NCI-H446 (cell line): ENCODE data around the gene PLEKHG4B.
"Not testable (repeated sequence)": the region's sequence is repeated elsewhere in the genome, so short reads cannot be mapped to it uniquely, and the experiment has no call there.

Source experiments
- DNase-seq, 2 experiments: peaks; one replicate each; lab custom pipeline; 2025; lab: John Stamatoyannopoulos, UW

The PLEKHG4B gene

GRCh38 chr5:187617-188451 is 95.9 kb downstream of the PLEKHG4B start:
- DNase-seq = no peak

DNA sequence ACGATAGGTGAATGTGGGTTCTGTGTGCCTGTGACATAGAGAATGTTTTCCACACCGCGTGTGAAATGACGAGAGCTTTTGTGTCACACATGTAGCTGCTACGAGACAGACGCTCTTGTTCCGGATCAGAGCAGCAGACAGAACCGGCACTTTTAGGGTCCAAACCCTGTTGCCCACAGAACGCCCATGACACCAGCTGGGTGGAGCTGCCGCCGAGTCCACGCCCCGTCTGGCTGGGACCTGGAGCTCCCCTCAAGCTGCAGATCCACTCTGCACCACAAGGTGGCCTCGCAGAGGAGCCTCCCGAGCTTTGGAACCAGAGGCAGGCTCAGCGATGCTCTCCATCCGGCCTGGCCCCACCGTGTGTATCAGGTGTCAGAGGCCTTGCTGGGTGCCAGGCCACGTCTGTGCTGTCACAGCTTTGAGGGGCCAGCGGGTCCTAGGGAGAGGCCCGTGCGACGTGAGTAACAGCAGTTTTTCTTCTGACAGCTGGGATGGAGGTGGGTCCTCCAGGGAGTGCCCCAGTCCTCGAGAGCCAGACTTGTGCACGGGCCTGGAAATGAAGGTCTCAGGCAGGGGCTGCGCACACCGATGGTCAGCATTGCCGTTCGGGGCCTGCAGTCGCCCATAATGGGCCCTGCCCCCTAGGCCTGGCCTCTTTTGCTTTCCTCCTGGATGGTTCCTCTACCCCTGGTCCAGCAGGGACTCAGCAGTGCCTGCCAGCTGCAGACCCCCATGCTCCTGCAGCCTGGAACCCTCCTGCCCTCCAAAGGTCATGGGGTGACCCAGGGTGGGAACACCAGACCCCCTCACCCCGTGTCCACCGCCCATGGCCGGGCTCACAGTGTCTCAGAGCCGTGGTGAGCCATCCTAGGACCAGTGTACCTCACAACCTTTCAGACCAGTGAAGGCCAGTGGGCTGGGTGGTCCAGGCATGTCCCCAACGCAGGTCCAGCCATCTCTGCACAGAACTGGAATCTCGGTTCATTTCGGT is 96.8 kb downstream of the PLEKHG4B start:
- DNase-seq = peak; percentile 84 to 97

DNA sequence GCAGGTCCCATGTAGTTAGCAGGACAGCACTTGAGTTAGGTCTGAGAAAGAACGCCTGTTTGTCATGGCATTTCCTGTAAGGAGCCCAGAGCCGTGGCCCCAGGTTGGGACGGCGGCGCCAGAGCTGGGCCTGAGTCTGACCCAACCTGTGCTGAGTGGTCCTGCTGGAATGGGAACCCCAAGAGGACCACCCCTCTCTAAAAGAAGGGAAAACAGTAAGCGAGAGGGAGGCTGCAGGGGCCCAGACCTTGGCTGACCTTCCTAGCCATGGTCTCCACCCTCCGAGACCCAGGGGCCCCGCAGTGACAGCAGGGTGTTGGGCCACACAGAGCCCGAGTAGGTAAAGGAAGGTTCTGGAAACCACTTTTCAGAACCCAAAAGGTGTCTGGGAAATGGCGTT is 97.5 kb downstream of the PLEKHG4B start:
- no peak for DNase-seq

DNA sequence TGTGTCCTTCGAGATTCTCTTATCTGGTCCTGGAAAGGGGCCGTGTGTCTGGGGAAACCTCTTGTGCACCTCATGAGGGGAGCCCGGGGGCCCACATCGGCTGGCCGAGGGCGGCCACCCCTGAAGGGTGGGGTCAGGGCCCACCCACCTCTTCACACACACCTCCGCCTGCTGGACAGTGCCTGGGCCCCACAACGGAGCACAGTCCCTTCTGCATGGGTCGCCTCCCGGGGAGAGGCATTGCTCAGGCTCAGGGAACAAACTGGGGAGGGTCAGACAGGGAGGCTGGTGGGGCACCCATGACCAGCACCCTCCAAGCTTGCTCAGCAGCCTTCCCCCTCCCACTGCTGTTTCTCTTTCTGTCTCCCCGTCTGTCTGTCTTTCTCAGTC is 98.0 kb downstream of the PLEKHG4B start:
- no peak for DNase-seq

GRCh38 chr5:190366-191035 is 98.5 kb downstream of the PLEKHG4B start:
- no peak for DNase-seq

DNA sequence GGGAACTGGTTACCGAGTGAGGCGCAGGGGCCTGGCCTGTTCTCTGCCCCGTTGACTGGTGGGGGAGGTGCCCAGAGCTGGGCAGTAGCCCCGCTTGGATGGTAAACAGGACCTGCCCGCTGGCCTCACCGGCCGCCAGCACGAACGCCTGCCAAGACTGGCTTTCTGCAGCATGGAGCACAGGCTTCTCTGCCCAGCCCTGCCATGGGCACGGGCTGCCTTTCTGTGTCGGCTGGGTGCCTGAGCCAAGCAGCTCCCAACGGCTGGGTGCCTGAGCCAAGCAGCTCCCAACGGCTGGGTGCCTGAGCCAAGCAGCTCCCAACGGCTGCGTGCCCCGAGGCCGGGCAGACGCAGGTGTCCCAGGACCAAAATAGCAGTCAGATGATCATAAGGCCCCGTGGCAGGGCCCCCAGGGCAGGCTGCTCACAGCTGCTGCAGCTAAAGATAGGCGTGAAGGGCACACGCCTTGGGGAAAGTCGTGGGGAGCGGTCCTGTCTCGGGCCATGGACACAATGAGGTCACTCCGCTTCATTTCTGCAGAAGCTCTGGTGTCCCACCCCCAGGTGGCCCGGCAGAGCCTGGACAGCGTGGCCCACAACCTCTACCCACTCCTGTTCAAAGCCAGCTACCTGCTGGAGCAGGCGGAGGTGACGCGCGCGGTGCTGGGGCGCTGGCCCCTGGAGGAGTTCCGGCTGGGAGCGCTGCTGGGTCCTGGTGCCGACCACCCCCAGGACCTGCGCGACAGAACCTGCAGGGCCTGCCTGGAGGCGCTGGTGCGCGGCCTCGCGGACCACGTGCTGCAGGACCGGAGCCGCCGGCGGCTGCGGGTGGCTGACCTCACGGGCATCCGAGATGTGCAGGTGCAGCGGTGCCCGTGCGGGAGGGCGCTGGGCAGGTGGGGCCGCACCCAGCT is 99.3 kb downstream of the PLEKHG4B start, which contains the start of gene LRRC14B:
Gene LRRC14B, plus strand, starts transcription at position 460 of the 913 bp plus-strand sequence. Its CDS starts 44 bp downstream, at position 504.
- DNase-seq = peak in 1 of 2 experiments; percentile 84

GRCh38 chr5:191949-192690 is 100.2 kb downstream of the PLEKHG4B start:
- DNase-seq = no peak

DNA sequence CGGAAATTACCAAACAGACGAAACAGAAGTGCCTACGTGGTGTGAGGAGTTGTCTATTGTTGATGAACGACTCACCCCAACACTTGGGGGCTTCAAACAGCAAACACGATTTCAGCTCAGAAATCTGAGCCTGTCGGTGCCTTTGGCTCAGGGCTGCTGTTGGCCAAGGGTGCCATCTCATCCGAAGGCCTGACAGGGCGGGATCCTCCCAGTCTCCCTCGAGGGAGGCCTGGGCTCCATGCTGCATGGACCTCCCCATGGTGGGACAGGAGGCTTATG is 100.7 kb downstream of the PLEKHG4B start:
- no peak for DNase-seq

DNA sequence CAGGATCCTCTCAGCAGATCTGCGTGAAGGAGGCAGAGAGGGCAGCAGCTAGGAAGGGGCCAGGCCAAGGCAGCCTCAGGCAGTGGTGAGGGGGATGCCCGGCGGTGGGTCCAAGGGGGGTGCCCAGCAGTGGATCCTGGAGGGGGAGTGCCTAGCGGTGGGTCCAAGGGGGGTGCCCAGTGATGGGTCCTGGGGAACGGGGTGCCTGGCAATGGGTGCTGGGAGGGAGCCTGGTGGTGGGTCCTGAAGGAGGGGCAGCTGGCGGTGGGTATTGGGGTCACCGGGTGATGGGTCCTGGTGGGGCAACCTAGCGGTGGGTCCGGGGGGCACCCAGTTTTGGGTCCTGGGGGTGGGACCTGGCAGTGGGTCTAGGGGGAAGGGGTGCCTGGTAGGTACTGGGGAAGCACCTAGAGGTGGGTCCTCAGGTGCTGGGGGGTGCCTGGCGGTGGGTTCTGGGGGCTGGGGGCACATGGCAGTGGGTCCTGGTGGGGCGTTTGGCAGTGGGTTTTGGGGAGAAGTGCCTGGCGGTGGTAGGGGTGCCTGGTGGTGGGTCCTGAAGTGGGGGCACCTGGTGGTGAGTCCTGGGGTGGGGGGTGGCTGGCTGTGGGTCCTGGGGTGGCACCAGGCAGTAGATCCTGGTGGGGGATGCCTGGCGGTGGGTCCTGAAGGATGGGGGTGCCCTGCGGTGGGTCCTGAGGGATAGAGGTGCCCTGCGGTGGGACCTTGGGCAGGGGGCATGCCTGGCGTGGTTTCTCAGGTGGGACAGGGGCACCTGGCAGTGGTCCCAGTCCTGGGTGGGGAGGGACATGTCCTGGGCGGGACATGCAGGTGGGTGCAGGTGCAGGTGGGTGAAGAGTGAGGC is 101.2 kb downstream of the PLEKHG4B start:
- DNase-seq = no peak

- no peak for DNase-seq
These were observed 102.1 kb downstream of the PLEKHG4B start for GRCh38 chr5:194102-194501.

GRCh38 chr5:194603-195209 is 102.7 kb downstream of the PLEKHG4B start:
- no peak for DNase-seq

- no peak for DNase-seq
These were observed 103.6 kb downstream of the PLEKHG4B start for GRCh38 chr5:195401-196160.

- no peak for DNase-seq
These were observed 104.4 kb downstream of the PLEKHG4B start for GRCh38 chr5:196350-196749.

DNA sequence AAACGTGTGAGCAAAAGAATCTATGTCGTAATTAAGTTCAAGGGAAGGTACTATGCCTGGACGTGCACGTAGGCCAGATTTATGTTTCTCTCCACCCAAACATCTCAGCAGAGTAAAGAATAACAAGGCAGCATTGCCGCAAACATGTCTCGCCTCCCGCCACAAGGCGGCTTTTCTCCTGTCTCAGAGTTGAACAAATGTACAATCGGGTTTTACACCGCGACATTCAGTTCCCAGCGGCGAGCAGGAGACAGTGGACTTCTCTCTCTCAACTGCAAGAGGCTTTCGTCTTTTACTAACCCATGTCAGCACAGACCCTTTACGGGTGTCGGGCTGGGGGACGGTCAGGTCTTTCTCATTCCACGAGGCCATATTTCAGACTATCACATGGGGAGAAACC is 105.1 kb downstream of the PLEKHG4B start:
- DNase-seq = not testable (repeated sequence)

GRCh38 chr5:197892-198489 is 106.0 kb downstream of the PLEKHG4B start:
- DNase-seq = no peak

DNA sequence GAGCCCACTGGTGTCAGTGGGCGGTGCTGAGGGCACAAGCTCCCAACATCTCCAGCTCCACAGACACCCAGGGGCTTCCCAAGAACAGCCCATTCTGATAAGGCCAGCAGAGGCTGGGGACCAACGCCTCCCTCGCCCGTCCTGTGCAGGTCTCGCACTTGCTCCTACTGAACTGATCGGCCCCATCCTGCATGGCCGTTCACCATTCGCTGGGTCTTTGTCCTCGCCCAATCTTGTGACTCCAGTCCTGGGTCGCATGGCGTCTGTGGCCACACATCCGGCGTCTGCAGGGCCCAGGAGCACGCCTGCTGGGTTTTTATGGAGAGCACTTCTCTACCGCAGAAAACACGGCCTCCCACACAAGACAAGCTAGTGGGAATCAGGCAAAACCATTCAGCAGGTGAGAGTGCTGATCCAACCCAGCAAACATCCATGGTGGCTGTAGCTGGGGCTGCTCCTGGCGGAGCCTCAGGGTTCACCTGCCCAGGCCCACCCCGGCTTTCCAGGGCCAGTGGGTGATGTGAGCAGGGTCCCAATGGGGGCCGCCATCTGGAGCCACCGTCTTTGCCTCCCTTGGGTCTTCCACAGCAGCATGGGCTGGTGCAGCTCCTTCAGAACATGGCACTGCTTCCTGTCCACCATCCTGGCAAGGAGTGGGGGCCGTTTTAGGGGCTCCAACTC is 106.7 kb downstream of the PLEKHG4B start:
- DNase-seq = no peak

DNA sequence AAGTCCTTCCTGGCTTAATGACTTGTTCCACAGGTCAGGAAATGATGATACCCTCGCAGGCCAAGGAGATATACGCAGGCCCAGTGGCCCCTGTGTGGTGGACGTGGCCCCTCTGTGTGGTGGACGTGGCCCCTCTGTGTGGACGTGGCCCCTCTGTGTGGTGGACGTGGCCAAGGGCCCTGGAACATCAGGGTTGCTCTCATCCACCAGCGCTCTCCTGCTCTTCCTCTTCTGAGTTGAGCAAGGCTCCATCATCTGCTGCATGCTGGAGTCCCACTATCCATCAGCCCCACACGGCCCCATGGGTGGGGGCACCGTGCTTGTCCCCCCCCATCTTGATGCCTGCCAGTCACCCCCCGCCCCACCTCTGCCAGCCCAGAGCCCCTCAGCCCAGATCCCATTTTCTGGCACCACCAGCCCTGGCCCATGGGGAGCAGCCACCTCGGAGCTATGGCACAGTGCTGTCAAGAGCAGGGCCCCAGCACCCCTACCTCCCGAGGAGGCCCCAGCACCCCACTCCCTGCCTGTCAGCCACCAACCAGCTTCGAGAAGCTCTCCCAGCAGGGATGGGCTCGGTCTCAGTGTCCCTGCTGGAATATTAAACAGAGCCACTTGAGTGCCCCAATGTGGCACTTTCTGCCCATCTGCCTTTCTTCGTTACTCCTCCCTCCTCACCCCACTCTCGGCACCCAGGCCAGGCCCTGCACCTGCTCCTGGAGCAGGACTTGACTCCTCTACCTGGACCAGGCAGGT is 107.4 kb downstream of the PLEKHG4B start:
- no peak for DNase-seq
